Pancreas (tissue), 10 donors: ENCODE results near the gene PRR20C. TPM values are rescaled to one million over a fixed set of nuclear protein-coding genes. Genes with fewer than 3 reads are reported as not detected.
"Not testable (repeated sequence)": the region's sequence is repeated elsewhere in the genome, so short reads cannot be mapped to it uniquely, and the experiment has no call there.

ENCODE experiments used
- ATAC-seq, 4 donors: fragments of 200-7000 bp; cut with Tn5 transposase; one replicate each; pipeline versions ENCODE4 v1.8.0 to v1.9.1; 2020; ENCODE audit warnings: mild to moderate bottlenecking in 4 of 4, moderate library complexity in 4 of 4
- DNase-seq, 6 donors: peaks; one replicate each; pipeline ENCODE4 v3.0.0-alpha.2; 2020
- FAIRE-seq: peaks from 2 replicates; lab custom pipeline; 2012; peaks lifted over from hg19 to GRCh38; lab: Jason Lieb, UNC
- H3K27ac ChIP-seq, 4 donors: fragments of 200-600 bp; sonication (generic); 1 replicate in 3 of 4; 2 replicates in 1 of 4; pipeline versions ENCODE4 v1.5.0 to v1.8.0; 2020
- H3K27me3 ChIP-seq, 4 donors: fragments of 200-600 bp; one replicate each; pipeline ENCODE4 v1.8.0; 2021
- H3K36me3 ChIP-seq, 3 donors: fragments of 200-600 bp; sonication (generic) in 1 of 3; one replicate each; pipeline versions ENCODE4 v1.5.0 to v1.8.0; 2020 to 2021
- H3K4me1 ChIP-seq, 3 donors: fragments of 200-600 bp; one replicate each; pipeline ENCODE4 v1.8.0; 2021
- H3K4me3 ChIP-seq, 4 donors: fragments of 200-600 bp; sonication (generic) in 2 of 4; one replicate each; pipeline versions ENCODE4 v1.5.0 to v1.8.0; 2020 to 2021
- H3K9me3 ChIP-seq, 4 donors: fragments of 200-600 bp; one replicate each; pipeline ENCODE4 v1.8.0; 2021
- WGBS, 2 donors: extraction: QIAGEN DNeasy Blood & Tissue Kit; methylation state at CpG; one replicate each; pipeline ENCODE4 v1.1.7; 2013; 5-methylcytosine and 5-hydroxymethylcytosine counted together
- intact Hi-C, 3 donors: fragments of 100-400 bp; cut with DNase I; formaldehyde crosslinking; loops; one replicate each; pipeline versions ENCODE4 v1.11.1 to v1.14.2; 2022
- polyA plus RNA-seq, 2 donors: library from polyadenylated mRNA; stranded (reverse); fragments of 200-250 nt; gene quantifications; one replicate each; pipeline ENCODE4 v1.2.3, GENCODE V29; 2013
- total RNA-seq, 6 donors: library from RNA; stranded (reverse); fragmentation: NEBNext Ultra II Directional in 4 of 6; extraction: Animal tissue kit (Norgen Biotek cat#: 25700) in 4 of 6; gene quantifications; one replicate each; pipeline versions ENCODE4 v1.2.1 to v1.2.4, GENCODE V29; 2021 to 2023
- TF ChIP-seq, protein P1 (sequence below), 4 donors: fragments of 200-600 bp; sonication (generic) in 3 of 4; IDR thresholded peaks; one replicate each; pipeline versions ENCODE4 v1.5.0 to v1.8.0; 2021; ENCODE audit warnings: antibody characterized with exemption in 4 of 4
- donor health status: healthy with polysubstance abuse.
- donor health status: DM: no; HTN: no; CAD: no; lungs with moderate emphysema.
- donor health status: DM: no; HTN: no; CAD: no.
- donor health status: control.
- donor health status: control.
- donor health status: Bipolar disorder and iron deficiency.
- donor health status: DM: yes; HTN: yes; CAD: no.
- donor health status: DM: no; HTN: no; CAD: no.
- donor health status: DM: no; HTN: no; CAD: no.
- donor health status: DM: yes; HTN: yes; CAD: no.

The PRR20C gene
- total RNA-seq (not detected), polyA plus RNA-seq (not detected)

- FAIRE-seq, H3K27ac ChIP-seq, H3K36me3 ChIP-seq, ATAC-seq, H3K4me1 ChIP-seq, H3K27me3 ChIP-seq, intact Hi-C loops, H3K9me3 ChIP-seq, DNase-seq, H3K4me3 ChIP-seq: not testable (repeated sequence)
- WGBS, 2 donors: no CpG with 5 or more reads among the region's 22 CpGs
Measured at GRCh38 chr13:57153761-57154160, at the start of gene PRR20C. TSS of gene PRR20C (plus strand) at chr13:57154061. CDS start at chr13:57154448, 387 bp downstream.

DNA sequence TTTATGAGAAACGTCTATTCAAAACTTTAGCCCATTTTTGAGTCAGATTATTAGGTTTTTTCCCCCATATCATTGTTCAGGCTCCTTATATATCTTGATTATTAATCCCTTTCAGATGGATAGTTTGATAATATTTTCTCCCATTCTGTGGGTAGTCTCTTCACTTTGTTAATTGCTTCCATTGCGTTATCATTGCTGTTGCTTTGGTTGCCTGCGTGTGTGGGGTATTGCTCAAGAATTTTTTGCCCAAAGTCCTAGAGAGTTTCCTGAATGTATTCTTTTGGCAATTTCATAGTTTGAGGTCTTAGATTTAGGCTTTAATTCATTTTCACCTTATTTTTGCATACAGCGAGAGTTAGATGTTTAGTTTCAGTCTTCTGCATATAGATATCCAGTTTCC is 38.9 kb upstream of the PRR20C start:
- WGBS, 2 donors: 72 to 74% methylated on average over 4 of the region's 4 CpGs
- DNase-seq: no peak
- Histone ChIP-seq H3K27me3 (no peaks in the 10 kb centered on the region), H3K4me3 (no peak overlapping the region), H3K4me1 (no peaks in the 10 kb centered on the region), H3K36me3 (no peaks in the 10 kb centered on the region), H3K9me3 (peaks cover 0 to 3% (median 0%) of the 10 kb centered on the region in 4 donors), H3K27ac (no peak overlapping the region)
- TF ChIP-seq, protein P1, sequence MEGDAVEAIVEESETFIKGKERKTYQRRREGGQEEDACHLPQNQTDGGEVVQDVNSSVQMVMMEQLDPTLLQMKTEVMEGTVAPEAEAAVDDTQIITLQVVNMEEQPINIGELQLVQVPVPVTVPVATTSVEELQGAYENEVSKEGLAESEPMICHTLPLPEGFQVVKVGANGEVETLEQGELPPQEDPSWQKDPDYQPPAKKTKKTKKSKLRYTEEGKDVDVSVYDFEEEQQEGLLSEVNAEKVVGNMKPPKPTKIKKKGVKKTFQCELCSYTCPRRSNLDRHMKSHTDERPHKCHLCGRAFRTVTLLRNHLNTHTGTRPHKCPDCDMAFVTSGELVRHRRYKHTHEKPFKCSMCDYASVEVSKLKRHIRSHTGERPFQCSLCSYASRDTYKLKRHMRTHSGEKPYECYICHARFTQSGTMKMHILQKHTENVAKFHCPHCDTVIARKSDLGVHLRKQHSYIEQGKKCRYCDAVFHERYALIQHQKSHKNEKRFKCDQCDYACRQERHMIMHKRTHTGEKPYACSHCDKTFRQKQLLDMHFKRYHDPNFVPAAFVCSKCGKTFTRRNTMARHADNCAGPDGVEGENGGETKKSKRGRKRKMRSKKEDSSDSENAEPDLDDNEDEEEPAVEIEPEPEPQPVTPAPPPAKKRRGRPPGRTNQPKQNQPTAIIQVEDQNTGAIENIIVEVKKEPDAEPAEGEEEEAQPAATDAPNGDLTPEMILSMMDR (IDR thresholded peaks at IDR 0.05): no peak
- no peak for FAIRE-seq
- intact Hi-C loops: no loop called here
- no peak for ATAC-seq

DNA sequence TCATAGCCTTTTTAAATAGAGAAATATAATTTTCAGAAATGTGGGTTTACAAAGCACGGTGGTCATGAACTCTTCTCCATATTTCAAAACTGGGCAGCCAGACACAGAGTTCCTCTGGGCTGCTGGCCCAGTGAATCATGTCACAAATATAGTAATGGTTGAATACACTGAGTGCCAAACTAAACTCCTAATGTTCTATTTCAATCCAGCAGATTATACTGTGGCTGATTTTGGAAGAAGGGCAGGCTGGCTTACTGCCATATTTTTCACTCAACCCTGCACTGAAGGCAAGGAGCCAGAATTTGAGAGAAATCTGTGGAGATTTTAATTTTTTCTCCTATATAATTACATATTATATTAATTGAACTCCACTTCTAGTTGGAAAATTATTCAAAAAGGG is 30.2 kb upstream of the PRR20C start:
- Histone ChIP-seq H3K4me1 (no peaks in the 10 kb centered on the region), H3K27ac (no peak overlapping the region), H3K36me3 (no peaks in the 10 kb centered on the region), H3K9me3 (no peaks in the 10 kb centered on the region), H3K4me3 (no peak overlapping the region), H3K27me3 (no peaks in the 10 kb centered on the region)
- WGBS, 2 donors: 53 to 62% methylated on average over 1 of the region's 1 CpG
- FAIRE-seq (no peak), DNase-seq (no peak), ATAC-seq (peak in 1 of 4 donors; percentile 53)
- intact Hi-C loops: no loop called here
- TF ChIP-seq, protein P1 (IDR thresholded peaks at IDR 0.05): no peak

GRCh38 chr13:57128909-57129308 is 25.0 kb upstream of the PRR20C start:
- Histone ChIP-seq H3K4me3 (no peak overlapping the region), H3K36me3 (no peaks in the 10 kb centered on the region), H3K27me3 (no peaks in the 10 kb centered on the region), H3K4me1 (no peaks in the 10 kb centered on the region), H3K9me3 (no peaks in the 10 kb centered on the region), H3K27ac (no peak overlapping the region)
- no peak for ATAC-seq
- intact Hi-C loops: no loop called here
- TF ChIP-seq, protein P1 (IDR thresholded peaks at IDR 0.05): no peak
- no peak for DNase-seq
- 58 to 73% methylated on average over 6 of the region's 6 CpGs for WGBS, 2 donors
- no peak for FAIRE-seq

DNA sequence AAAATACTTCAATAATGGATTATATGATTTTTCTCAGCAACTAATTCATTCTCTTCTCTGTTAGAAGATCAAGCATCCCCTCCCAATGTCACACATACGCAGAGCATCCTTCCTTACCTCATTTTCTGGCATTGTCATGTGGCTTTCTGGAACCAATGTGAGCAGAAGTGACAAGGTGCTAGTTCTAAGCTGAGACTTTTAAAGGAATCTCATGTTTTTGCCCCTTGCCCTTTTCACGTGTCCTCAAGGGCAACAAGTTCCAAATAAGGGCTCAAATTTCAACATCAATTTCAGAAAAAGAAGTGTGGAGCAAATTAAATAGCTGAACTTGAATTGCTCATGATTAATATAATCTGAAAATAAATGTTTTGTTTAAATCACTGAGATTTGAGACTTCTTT is 17.8 kb upstream of the PRR20C start:
- WGBS, 2 donors: 25 to 40% methylated on average over 2 of the region's 2 CpGs
- TF ChIP-seq, protein P1 (IDR thresholded peaks at IDR 0.05): no peak
- intact Hi-C loops: no loop called here
- H3K4me3 ChIP-seq: no peak overlapping the region
- no peaks in the 10 kb centered on the region for H3K27me3 ChIP-seq
- no peak for FAIRE-seq
- H3K27ac ChIP-seq: no peak overlapping the region
- no peaks in the 10 kb centered on the region for H3K4me1 ChIP-seq
- ATAC-seq: no peak
- H3K36me3 ChIP-seq: no peaks in the 10 kb centered on the region
- no peak for DNase-seq
- H3K9me3 ChIP-seq: no peaks in the 10 kb centered on the region
